GM12878 (cell line): Measurements from ENCODE around the gene GMDS. TPM values are rescaled to one million over a fixed set of nuclear protein-coding genes. Genes with fewer than 3 reads are reported as not detected.

Source experiments
- ATAC-seq: fragments of 200-7000 bp; cut with Tn5 transposase; 3 replicates; pipeline ENCODE4 v1.9.1; 2020; ENCODE audit warnings: mild to moderate bottlenecking, moderate library complexity
- BruUV-seq: library from RNA; stranded (reverse); fragments of 400-500 nt; replicated peaks from 2 replicates; lab custom pipeline; 2021; lab: Mats Ljungman, UMichigan
- CTCF ChIA-PET: fragments of 300-600 bp; sonication (Branson Sonifier 250); formaldehyde crosslinking; extraction: SDS; loops from one replicate; lab custom pipeline; 2021; ENCODE audit warnings: inconsistent platforms; lab: Yijun Ruan, JAX
- POLR2A ChIA-PET: fragments of 350-600 bp; formaldehyde crosslinking; extraction: SDS; loops from one replicate; lab custom pipeline; 2021; ENCODE audit warnings: inconsistent platforms; lab: Charles Lee
- RAD21 ChIA-PET: fragments of 300-600 bp; sonication (Branson Sonifier 250); formaldehyde crosslinking; loops from one replicate; lab custom pipeline; 2023; ENCODE audit warnings: antibody characterized with exemption; ENCODE audit not compliant: unreplicated experiment; lab: Charles Lee
- SMC1A ChIA-PET: fragments of 300-600 bp; sonication (Branson Sonifier 250); formaldehyde crosslinking; loops from one replicate; lab custom pipeline; 2023; ENCODE audit not compliant: unreplicated experiment, uncharacterized antibody; lab: Charles Lee
- DNase-seq: peaks from one replicate; pipeline ENCODE4 v3.0.0-alpha.2; 2011; ENCODE audit warnings: low read depth, low spot score
- FAIRE-seq: peaks from 3 replicates; lab custom pipeline; 2011; peaks lifted over from hg19 to GRCh38; lab: Jason Lieb, UNC
- H2AFZ ChIP-seq: 2 replicates; pipeline ENCODE4 v1.6.0; 2011; ENCODE audit warnings: low read depth, low read length, control low read depth; ENCODE audit not compliant: control insufficient read depth
- H3K27ac ChIP-seq: 2 replicates; pipeline ENCODE4 v1.5.1; 2011; ENCODE audit warnings: control low read depth; ENCODE audit not compliant: control insufficient read depth, insufficient read depth
- H3K27me3 ChIP-seq, 2 experiments: replicated peaks in 1 of 2; 2 replicates each; pipeline versions ENCODE4 v1.6.0 to v1.6.1; 2011; ENCODE audit warnings: low read length in 1 of 2; ENCODE audit not compliant: control insufficient read depth in 2 of 2, insufficient read depth in 2 of 2
- H3K36me3 ChIP-seq, 2 experiments: 2 replicates each; pipeline ENCODE4 v1.5.1; 2011; ENCODE audit warnings: low read length in 1 of 2; ENCODE audit not compliant: control insufficient read depth in 2 of 2, insufficient read depth in 2 of 2
- H3K4me1 ChIP-seq: 2 replicates; pipeline ENCODE4 v1.6.1; 2011; ENCODE audit warnings: mild to moderate bottlenecking, low read length, moderate library complexity, mixed read lengths; ENCODE audit not compliant: control insufficient read depth, insufficient read depth
- H3K4me2 ChIP-seq: 2 replicates; pipeline ENCODE4 v1.6.0; 2011; ENCODE audit warnings: control low read depth; ENCODE audit not compliant: control insufficient read depth, insufficient read depth
- H3K4me3 ChIP-seq: fragments of 200-600 bp; sonication (generic); 2 replicates; pipeline ENCODE4 v1.5.1; 2016
- H3K79me2 ChIP-seq: 2 replicates; pipeline ENCODE4 v1.6.0; 2011; ENCODE audit warnings: low read length; ENCODE audit not compliant: control insufficient read depth, insufficient read depth
- H3K9ac ChIP-seq: 2 replicates; pipeline ENCODE4 v1.8.0; 2011; ENCODE audit warnings: low read length, control low read depth, mixed read lengths; ENCODE audit not compliant: control insufficient read depth, insufficient read depth
- H3K9me3 ChIP-seq: replicated peaks from 3 replicates; pipeline ENCODE4 v1.5.1; 2011; ENCODE audit warnings: mild to moderate bottlenecking, low read length; ENCODE audit not compliant: control insufficient read depth, insufficient read depth
- H4K20me1 ChIP-seq: 2 replicates; pipeline ENCODE4 v1.6.0; 2011; ENCODE audit not compliant: control insufficient read depth, insufficient read depth
- ATF7 ChIP-seq: fragments of 450-650 bp; IDR thresholded peaks from 2 replicates; pipeline ENCODE4 v1.6.1; 2016; ENCODE audit warnings: low read depth, mild to moderate bottlenecking
- BCL11A ChIP-seq: IDR thresholded peaks from 2 replicates; pipeline ENCODE4 v1.6.1; 2011; ENCODE audit warnings: low read depth, low read length
- CREM ChIP-seq: IDR thresholded peaks from 2 replicates; pipeline ENCODE4 v1.6.1; 2014; ENCODE audit warnings: antibody characterized with exemption, low read depth
- EED ChIP-seq: sonication (generic); IDR thresholded peaks from 2 replicates; pipeline ENCODE4 v1.6.1; 2016; ENCODE audit warnings: antibody characterized with exemption, low read depth
- IRF4 ChIP-seq: IDR thresholded peaks from 2 replicates; pipeline ENCODE4 v1.6.1; 2011; ENCODE audit warnings: low read depth, low read length
- JUNB ChIP-seq: IDR thresholded peaks from 2 replicates; pipeline ENCODE4 v1.6.1; 2016; ENCODE audit warnings: antibody characterized with exemption, mild to moderate bottlenecking
- KLF5 ChIP-seq: fragments of 450-650 bp; IDR thresholded peaks from 2 replicates; pipeline ENCODE4 v1.6.1; 2014; ENCODE audit warnings: mild to moderate bottlenecking; ENCODE audit not compliant: partially characterized antibody
- MTA2 ChIP-seq: fragments of 450-650 bp; IDR thresholded peaks from 2 replicates; pipeline ENCODE4 v1.6.1; 2016; ENCODE audit warnings: low read depth, mild to moderate bottlenecking, moderate library complexity
- MYC ChIP-seq: IDR thresholded peaks from 2 replicates; pipeline ENCODE4 v1.6.1; 2011; ENCODE audit warnings: mild to moderate bottlenecking, low read length, moderate library complexity, inconsistent platforms; ENCODE audit not compliant: insufficient read depth, insufficient replicate concordance, insufficient read length, severe bottlenecking
- NFIC ChIP-seq: IDR thresholded peaks from 2 replicates; pipeline ENCODE4 v1.6.1; 2012; ENCODE audit warnings: low read depth, mild to moderate bottlenecking, inconsistent platforms, low read length, moderate library complexity
- PAX5 ChIP-seq: IDR thresholded peaks from 2 replicates; pipeline ENCODE4 v1.6.1; 2011; ENCODE audit warnings: low read depth, low read length, borderline replicate concordance
- POLR2AphosphoS5 ChIP-seq: IDR thresholded peaks from 2 replicates; pipeline ENCODE4 v1.6.1; 2011; ENCODE audit warnings: mild to moderate bottlenecking, low read length, inconsistent platforms
- POU2F2 ChIP-seq: IDR thresholded peaks from 3 replicates; pipeline ENCODE4 v1.6.1; 2011; ENCODE audit warnings: low read depth, mild to moderate bottlenecking, low read length, borderline replicate concordance
- RAD21 ChIP-seq: IDR thresholded peaks from 2 replicates; pipeline ENCODE4 v1.6.1; 2011; ENCODE audit warnings: mild to moderate bottlenecking, low read depth, low read length, moderate library complexity; ENCODE audit not compliant: insufficient read depth
- RUNX3 ChIP-seq: IDR thresholded peaks from 2 replicates; pipeline ENCODE4 v1.6.1; 2012; ENCODE audit warnings: low read length, inconsistent platforms
- SPI1 ChIP-seq: IDR thresholded peaks from 2 replicates; pipeline ENCODE4 v1.6.1; 2011; ENCODE audit warnings: low read depth, mild to moderate bottlenecking, low read length, moderate library complexity, borderline replicate concordance; ENCODE audit not compliant: insufficient read depth
- TCF3 ChIP-seq: IDR thresholded peaks from 2 replicates; pipeline ENCODE4 v1.6.1; 2012; ENCODE audit warnings: low read depth, mild to moderate bottlenecking, low read length, borderline replicate concordance; ENCODE audit not compliant: insufficient read depth
- WGBS: methylation state at CpG from one replicate; pipeline ENCODE4 v1.1.6; 2016; ENCODE audit warnings: low lambda C conversion rate; ENCODE audit not compliant: insufficient replicate concordance, insufficient coverage; ENCODE audit errors: missing lambda C conversion rate; 5-methylcytosine and 5-hydroxymethylcytosine counted together
- in situ Hi-C: fragments of 300-500 bp; cut with MboI; formaldehyde crosslinking; loops from 9 replicates; pipeline ENCODE4 v1.14.3; 2018; ENCODE audit warnings: mixed read lengths
- intact Hi-C: fragments of 100-400 bp; cut with micrococcal nuclease; formaldehyde crosslinking; loops from one replicate; pipeline ENCODE4 v1.14.2; 2022; ENCODE audit not compliant: unreplicated experiment
- polyA plus RNA-seq, 11 experiments: library from polyadenylated mRNA; depleted of rRNA in 4 of 11; unstranded in 6 of 11; stranded (reverse) in 5 of 11; fragments of >200 nt; fragmentation: Nextera tagmentation in 4 of 11; fragmentation: Illumina TruSeq in 1 of 11; extraction: Ambion mirVana in 4 of 11; extraction: Trizol in 1 of 11; gene quantifications; 1 replicate in 1 of 11; 2 replicates in 10 of 11; pipeline versions ENCODE4 v1.2.1 to v1.2.3, GENCODE V29; 2011 to 2016; ENCODE audit warnings: inconsistent platforms in 2 of 11, missing spikeins in 2 of 11, low read depth in 1 of 11
- total RNA-seq, 4 experiments: library from RNA; depleted of rRNA in 3 of 4; stranded (reverse); fragments of >200 nt in 3 of 4; fragmentation: Illumina TruSeq in 1 of 4; extraction: Trizol in 1 of 4; gene quantifications; 2 replicates each; pipeline versions ENCODE4 v1.2.1 to v1.2.3, GENCODE V29; 2013 to 2021
- TF ChIP-seq, protein P1 (sequence below): fragments of 450-650 bp; IDR thresholded peaks from 2 replicates; pipeline ENCODE4 v1.6.1; 2016; ENCODE audit warnings: mild to moderate bottlenecking, moderate library complexity, borderline replicate concordance
- TF ChIP-seq, protein P2 (sequence below): fragments of 450-650 bp; IDR thresholded peaks from 2 replicates; pipeline ENCODE4 v1.6.1; 2016; ENCODE audit warnings: mild to moderate bottlenecking

Gene GMDS
- total and polyA plus RNA-seq, 10 of the 15 experiments (the other 5 are each of a cell fraction or from before 2014, with no cell fraction given) = 0.61 to 53.8 (median 29.3) TPM

DNA sequence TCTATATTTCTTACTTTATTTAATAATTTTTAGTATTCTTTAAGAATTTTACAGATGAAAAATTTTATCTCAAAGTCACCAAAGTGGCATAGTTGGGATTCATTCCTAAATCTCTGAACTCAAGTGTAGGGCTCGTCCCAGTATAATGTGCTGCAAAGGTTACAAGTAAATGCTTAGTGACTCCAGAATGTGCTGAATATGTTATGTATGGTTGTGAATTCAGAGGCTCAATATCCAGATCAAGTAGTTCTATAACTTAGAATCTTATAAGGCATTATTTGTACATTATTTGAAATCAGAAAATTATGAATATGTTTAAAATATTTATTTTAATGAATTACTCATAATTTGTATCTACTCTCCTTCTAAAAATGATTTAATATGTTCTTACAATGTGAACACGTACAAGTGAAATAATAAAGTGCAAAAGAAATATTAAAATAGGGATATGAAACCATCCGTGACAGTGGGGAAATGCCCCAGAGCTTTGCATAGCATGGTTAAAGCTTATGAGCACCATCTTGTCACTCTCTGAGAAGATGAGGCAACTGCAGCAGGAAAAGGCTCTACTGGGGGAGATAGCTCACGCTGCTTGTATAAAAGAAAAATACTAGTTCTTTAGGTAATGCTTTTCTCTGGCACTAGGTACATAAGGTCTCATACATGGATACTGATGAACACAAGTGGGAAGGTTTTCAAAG, 376.7 kb downstream of the GMDS start:
- Histone ChIP-seq H3K27ac (peak overlapping the region; percentile 74), H3K4me3 (no peak overlapping the region), H3K36me3 (no peaks in the 10 kb centered on the region), H3K9ac (peak overlapping the region; percentile 38), H3K4me2 (peak overlapping the region; percentile 72), H3K27me3 (no peaks in the 10 kb centered on the region), H3K9me3 (no peaks in the 10 kb centered on the region), H2AFZ (peak overlapping the region; percentile 79), H4K20me1 (no peaks in the 10 kb centered on the region), H3K4me1 (peaks cover 13% of the 10 kb centered on the region), H3K79me2 (no peaks in the 10 kb centered on the region)
- SMC1A ChIA-PET = interaction anchor here (0.8 to 1.9 kb wide), 6 partner anchors 8 to 132 kb away, joined by 3 to 5 read pairs (median 3); no protein-coding TSS in a partner anchor
- peak; percentile 74 for FAIRE-seq
- intact Hi-C loops (no loop called here), in situ Hi-C loops (no loop called here)
- POLR2A ChIA-PET = no interaction called here
- peak; percentile 99 for ATAC-seq
- 38% methylated on average over 4 of the region's 4 CpGs for WGBS
- CTCF ChIA-PET = interaction anchor here (1.8 kb wide), 1 partner anchor 12 kb away, joined by 5 read pairs; no protein-coding TSS in a partner anchor
- RAD21 ChIA-PET = interaction anchor here (0.5 to 1.5 kb wide), 3 partner anchors 13 to 325 kb away, joined by 4 to 5 read pairs (median 4); no protein-coding TSS in a partner anchor
- no TSS peak for BruUV-seq
- DNase-seq = peak; percentile 39
- 0 out of 2 replicates have a peak, but pooled peaks have one; percentile 31 for TF ChIP-seq EED
- TF ChIP-seq KLF5 = no peak
- peak; percentile 43; the same call in 1 of the 2 replicates for TF ChIP-seq MTA2
- peak; percentile 94 for TF ChIP-seq SPI1
- TF ChIP-seq POLR2AphosphoS5 = peak; percentile 45; the same call in 1 of the 2 replicates
- TF ChIP-seq TCF3 = no peak
- no peak for TF ChIP-seq MYC
- peak; percentile 64; the same call in 1 of the 2 replicates for TF ChIP-seq IRF4
- 0 out of 2 replicates have a peak, but pooled peaks have one; percentile 16 for TF ChIP-seq RAD21
- TF ChIP-seq CREM = peak; percentile 52
- TF ChIP-seq BCL11A = no peak
- TF ChIP-seq POU2F2 = peak; percentile 93
- peak; percentile 62; the same call in 1 of the 2 replicates for TF ChIP-seq NFIC
- peak; percentile 16; the same call in 1 of the 2 replicates for TF ChIP-seq ATF7
- 0 out of 2 replicates have a peak, but pooled peaks have one; percentile 18 for TF ChIP-seq JUNB
- TF ChIP-seq, protein P1, sequence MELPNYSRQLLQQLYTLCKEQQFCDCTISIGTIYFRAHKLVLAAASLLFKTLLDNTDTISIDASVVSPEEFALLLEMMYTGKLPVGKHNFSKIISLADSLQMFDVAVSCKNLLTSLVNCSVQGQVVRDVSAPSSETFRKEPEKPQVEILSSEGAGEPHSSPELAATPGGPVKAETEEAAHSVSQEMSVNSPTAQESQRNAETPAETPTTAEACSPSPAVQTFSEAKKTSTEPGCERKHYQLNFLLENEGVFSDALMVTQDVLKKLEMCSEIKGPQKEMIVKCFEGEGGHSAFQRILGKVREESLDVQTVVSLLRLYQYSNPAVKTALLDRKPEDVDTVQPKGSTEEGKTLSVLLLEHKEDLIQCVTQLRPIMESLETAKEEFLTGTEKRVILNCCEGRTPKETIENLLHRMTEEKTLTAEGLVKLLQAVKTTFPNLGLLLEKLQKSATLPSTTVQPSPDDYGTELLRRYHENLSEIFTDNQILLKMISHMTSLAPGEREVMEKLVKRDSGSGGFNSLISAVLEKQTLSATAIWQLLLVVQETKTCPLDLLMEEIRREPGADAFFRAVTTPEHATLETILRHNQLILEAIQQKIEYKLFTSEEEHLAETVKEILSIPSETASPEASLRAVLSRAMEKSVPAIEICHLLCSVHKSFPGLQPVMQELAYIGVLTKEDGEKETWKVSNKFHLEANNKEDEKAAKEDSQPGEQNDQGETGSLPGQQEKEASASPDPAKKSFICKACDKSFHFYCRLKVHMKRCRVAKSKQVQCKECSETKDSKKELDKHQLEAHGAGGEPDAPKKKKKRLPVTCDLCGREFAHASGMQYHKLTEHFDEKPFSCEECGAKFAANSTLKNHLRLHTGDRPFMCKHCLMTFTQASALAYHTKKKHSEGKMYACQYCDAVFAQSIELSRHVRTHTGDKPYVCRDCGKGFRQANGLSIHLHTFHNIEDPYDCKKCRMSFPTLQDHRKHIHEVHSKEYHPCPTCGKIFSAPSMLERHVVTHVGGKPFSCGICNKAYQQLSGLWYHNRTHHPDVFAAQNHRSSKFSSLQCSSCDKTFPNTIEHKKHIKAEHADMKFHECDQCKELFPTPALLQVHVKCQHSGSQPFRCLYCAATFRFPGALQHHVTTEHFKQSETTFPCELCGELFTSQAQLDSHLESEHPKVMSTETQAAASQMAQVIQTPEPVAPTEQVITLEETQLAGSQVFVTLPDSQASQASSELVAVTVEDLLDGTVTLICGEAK = peak; percentile 43; the same call in 1 of the 2 replicates
- TF ChIP-seq, protein P2, sequence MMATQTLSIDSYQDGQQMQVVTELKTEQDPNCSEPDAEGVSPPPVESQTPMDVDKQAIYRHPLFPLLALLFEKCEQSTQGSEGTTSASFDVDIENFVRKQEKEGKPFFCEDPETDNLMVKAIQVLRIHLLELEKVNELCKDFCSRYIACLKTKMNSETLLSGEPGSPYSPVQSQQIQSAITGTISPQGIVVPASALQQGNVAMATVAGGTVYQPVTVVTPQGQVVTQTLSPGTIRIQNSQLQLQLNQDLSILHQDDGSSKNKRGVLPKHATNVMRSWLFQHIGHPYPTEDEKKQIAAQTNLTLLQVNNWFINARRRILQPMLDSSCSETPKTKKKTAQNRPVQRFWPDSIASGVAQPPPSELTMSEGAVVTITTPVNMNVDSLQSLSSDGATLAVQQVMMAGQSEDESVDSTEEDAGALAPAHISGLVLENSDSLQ = peak; percentile 40; the same call in 1 of the 2 replicates
- TF ChIP-seq RUNX3 = peak; percentile 34; the same call in 1 of the 2 replicates
- peak; percentile 51; the same call in 1 of the 2 replicates for TF ChIP-seq PAX5
